Measurements from ENCODE around the gene CFAP300.

DNA sequence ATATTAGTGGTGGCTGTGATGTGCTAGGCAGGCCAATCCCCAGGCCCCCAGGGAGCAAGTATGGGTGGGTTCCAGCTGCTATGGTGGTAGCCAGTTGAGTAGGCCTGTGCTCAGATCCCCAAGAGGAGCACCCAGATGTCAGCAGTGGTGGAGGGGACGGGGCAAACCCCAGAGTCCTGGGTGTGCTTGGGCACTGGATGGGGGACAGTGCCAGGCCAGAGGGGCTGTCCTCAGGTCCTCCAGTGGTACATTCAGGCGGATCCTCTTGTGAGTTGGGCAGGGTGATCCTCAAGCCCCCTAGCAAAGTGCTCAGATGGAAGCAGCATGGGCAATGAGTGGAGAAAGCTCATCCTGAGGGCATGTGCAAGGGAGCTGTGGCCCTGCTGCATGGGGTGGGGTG is 26.0 kb downstream of the CFAP300 start:
- TF ChIP-seq CTCF (IDR thresholded peaks at IDR 0.05; ENCODE audit: borderline replicate concordance, extremely low read depth, low read length, poor library complexity, severe bottlenecking) (no peak), EZH2 (IDR thresholded peaks at IDR 0.05; ENCODE audit: borderline replicate concordance, low read depth, low read length, severe bottlenecking) (no peak)

Data from DND-41 (cell line).